ENCODE results near the gene CHST14. TPM values are rescaled to one million over a fixed set of nuclear protein-coding genes. Genes with fewer than 3 reads are reported as not detected.

The CHST14 gene
- total RNA-seq, 1 donor from 2014 or later = 24.2 TPM

GRCh38 chr15:40486066-40486770, 15.4 kb downstream of the CHST14 start:
- no peaks in the 10 kb centered on the region for H3K36me3 Mint-ChIP-seq
- H3K9me3 Mint-ChIP-seq = no peaks in the 10 kb centered on the region
- no peaks in the 10 kb centered on the region for H3K4me1 Mint-ChIP-seq (ENCODE audit: unreplicated experiment)
- TF ChIP-seq CTCF (conservative IDR thresholded peaks at IDR 0.05) = no peak
- no peak for DNase-seq (ENCODE audit: extremely low spot score, unreplicated experiment)
- peaks cover 10% of the 10 kb centered on the region for H3K27me3 Mint-ChIP-seq
- no peak overlapping the region for H3K4me3 Mint-ChIP-seq
- H3K27ac Mint-ChIP-seq = no peak overlapping the region

- no peak overlapping the region for H3K4me3 Mint-ChIP-seq
- no peaks in the 10 kb centered on the region for H3K36me3 Mint-ChIP-seq
- DNase-seq (ENCODE audit: extremely low spot score, unreplicated experiment) = no peak
- H3K9me3 Mint-ChIP-seq = no peaks in the 10 kb centered on the region
- peaks cover 2% of the 10 kb centered on the region for H3K27me3 Mint-ChIP-seq
- no peaks in the 10 kb centered on the region for H3K4me1 Mint-ChIP-seq (ENCODE audit: unreplicated experiment)
- no peak for TF ChIP-seq CTCF (conservative IDR thresholded peaks at IDR 0.05)
- no peak overlapping the region for H3K27ac Mint-ChIP-seq
Observed at GRCh38 chr15:40487816-40488682, 17.3 kb downstream of the CHST14 start.

- Mint-ChIP-seq H3K4me1 (ENCODE audit: unreplicated experiment) (no peaks in the 10 kb centered on the region), H3K36me3 (no peaks in the 10 kb centered on the region), H3K27ac (no peak overlapping the region), H3K27me3 (peaks cover 6% of the 10 kb centered on the region), H3K4me3 (no peak overlapping the region), H3K9me3 (no peaks in the 10 kb centered on the region)
- TF ChIP-seq CTCF (conservative IDR thresholded peaks at IDR 0.05) = no peak
- DNase-seq (ENCODE audit: extremely low spot score, unreplicated experiment) = no peak
Observed at GRCh38 chr15:40489274-40490175, 18.7 kb downstream of the CHST14 start.

GRCh38 chr15:40493089-40493840, 22.5 kb downstream of the CHST14 start:
- no peak for DNase-seq (ENCODE audit: extremely low spot score, unreplicated experiment)

More at GRCh38 chr15:40493089-40493840, 22.5 kb downstream of the CHST14 start:
- no peak for TF ChIP-seq CTCF (conservative IDR thresholded peaks at IDR 0.05)
- Mint-ChIP-seq H3K4me1 (ENCODE audit: unreplicated experiment) (no peaks in the 10 kb centered on the region), H3K27ac (no peak overlapping the region), H3K9me3 (no peaks in the 10 kb centered on the region), H3K27me3 (peaks cover 12% of the 10 kb centered on the region), H3K36me3 (no peaks in the 10 kb centered on the region), H3K4me3 (no peak overlapping the region)

Measured in type B pancreatic cell (in vitro differentiated cells).